Urothelium cell line (cell line): ENCODE data around the gene CTXN2.

Experiments used
- DNase-seq: peaks from one replicate; pipeline ENCODE4 v3.0.0; 2011; ENCODE audit warnings: low spot score, mixed read lengths
- FAIRE-seq: peaks from 2 replicates; lab custom pipeline; 2011; peaks lifted over from hg19 to GRCh38; lab: Jason Lieb, UNC

CTXN2 gene

DNA sequence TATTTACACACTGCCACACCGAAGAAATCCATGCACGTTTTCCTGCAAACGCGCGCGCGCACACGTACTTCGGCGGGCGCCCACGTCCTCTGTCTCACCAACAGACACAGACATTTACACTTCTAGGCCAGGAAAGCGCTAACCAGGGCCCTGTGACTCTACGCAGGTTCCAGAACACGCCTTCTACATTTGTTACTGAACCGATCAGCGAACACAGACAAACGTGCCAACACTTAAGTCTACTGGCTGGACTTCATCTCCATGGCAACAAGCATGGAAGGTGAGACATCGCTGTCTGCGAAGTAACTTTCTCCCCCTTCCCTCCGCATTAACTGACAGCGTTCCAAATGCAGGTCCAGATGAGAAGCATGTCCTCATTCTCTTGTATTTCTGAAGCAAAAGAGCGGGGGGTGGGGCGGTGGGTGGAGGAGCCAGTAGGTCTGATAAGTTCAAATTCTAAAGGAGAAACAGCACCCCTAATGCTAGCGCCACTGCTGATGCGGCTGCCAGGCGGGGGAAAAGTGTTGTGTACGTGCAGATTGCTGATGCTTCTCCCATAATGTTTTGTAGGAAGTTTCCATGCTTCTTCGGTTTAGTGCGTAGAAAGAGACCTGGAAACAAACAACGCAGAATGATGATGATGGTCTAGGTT is at the start of gene CTXN2:
TSS of gene CTXN2 (plus strand) at position 92 of the 652 bp plus-strand sequence. CDS start 9,636 bp downstream, outside the sequence.
- DNase-seq: no peak
- no peak for FAIRE-seq

DNA sequence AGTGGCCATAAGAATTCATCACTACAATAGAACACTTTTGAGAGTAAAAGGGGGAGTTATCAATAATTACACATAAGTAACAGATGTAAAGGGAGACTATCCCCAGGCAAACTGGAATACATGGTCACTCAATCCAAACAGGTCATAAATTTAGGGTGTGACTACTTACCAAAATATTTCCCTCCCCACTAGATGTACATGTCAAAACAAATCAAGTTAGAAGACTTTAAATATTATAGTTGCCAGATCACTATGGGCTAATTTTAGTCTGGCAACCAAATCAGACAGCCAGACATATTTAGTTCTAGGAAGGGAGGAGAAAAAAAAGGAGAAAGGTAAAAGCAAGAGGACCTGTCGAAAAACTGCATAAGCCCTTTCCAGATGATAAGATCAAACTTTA is 47.6 kb upstream of the CTXN2 start:
- no peak for FAIRE-seq
- DNase-seq: no peak

DNA sequence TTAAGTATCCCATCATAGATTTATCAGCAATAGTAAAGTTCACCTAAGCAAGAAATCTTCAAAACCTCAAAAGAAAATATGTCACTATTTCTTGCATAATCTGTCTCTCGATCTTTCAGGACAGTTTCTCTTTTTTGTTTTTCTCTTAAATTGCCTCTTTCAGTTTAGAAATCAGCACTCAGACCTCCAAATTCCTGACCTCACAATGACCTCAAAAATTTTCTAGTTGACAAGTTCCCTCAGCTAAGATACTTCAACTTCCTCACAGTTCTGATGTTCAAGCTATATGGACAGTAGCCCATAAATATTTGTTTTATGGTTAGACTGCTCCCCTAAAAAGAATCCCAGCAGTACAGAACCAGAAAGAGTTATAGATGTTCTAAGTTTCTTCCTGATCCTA is 46.6 kb upstream of the CTXN2 start:
- FAIRE-seq: no peak

DNA sequence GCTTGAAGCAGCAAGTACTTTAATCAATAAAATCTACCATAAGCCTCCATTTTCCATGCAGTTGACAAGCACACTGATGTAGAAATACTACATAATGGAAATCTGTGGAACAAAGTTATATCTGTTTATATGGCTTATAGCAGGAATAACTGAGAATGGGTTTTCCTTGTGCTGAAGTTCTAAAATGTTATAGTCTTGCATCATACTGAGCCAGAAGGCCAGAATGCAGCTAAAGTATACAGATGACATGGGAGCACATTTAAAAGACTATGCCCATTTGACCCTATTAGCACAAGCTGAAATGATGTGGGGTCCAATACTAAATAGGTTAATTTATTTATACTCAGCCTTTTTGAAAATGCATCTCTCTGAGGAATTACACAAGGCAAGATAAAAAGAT is 45.5 kb upstream of the CTXN2 start:
- DNase-seq: no peak
- no peak for FAIRE-seq

More for the DNA sequence above, 46.6 kb upstream of the CTXN2 start:
- no peak for DNase-seq

DNA sequence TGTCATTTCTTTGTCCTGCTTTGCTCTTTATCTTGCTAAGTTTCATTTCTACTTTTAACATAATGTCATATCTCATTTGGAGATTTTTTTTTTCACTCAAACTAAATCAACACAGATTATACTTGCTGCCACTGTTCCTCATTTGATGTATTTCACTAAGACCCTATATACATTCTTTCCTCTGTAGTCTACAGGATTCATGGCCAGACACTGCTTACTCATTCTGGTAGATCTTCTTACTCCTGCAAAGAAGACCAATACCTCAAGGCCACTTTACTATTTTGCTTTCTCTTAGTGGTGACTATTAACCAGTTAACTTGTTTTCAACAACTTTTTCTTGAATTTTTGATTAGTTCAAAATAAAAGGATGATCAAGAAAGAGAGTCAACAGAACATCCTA is 44.1 kb upstream of the CTXN2 start:
- no peak for DNase-seq
- no peak for FAIRE-seq

DNA sequence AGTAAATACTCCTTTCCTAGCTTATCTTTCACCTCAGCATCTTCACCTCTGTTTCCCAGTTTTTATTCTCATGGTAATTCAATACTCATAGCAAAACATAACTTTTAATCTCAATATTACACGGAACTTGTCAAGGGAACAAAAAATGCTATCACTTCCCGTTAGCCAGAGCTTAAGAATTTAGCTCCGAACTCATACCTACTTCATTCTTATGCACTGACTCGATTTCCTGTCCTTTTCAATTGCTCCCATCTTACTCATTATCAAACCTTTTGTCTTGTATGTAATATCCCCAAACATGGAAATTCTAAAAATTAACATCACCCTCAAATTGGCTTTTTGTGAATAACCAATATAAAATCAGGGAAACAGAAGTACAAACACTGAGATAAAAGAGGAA is 41.6 kb upstream of the CTXN2 start:
- no peak for FAIRE-seq
- peak; percentile 2 for DNase-seq

DNA sequence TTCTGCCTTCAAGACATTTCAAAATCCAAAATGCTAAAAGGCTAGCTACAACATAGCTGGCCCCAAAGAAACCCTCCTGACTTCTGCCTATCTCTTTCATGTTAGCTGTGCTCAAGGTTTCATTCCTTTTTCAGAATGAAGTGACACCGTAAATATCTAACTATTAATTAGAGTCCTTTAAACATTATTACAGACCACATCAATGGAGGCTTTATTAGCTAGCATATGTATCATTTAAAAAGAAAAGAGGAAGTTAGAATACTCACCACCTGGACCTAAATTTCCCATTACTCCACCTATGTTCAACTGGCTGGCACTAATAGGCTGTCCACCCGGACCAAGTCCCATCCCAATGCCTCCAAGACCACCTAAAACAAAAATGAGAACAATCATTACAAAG is 37.9 kb upstream of the CTXN2 start:
- no peak for FAIRE-seq

DNA sequence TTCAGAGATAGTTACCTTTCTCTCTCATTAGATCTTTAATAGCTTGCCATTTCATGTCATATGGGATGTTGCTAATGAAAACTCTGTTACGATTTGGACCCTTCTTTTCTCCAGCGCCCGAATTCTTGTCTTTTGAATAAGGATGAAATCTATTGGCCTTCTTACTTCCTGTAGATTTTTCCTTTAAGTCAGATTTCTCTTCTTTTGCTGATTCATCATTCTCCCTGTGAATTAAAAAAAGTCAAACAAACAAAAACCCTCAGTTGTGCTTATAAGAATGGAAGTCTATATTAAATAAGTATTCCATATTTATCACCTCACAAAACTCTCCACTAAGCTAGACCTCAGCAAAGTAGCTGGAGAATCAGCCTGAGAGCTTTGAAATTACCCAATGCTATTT is 22.8 kb upstream of the CTXN2 start:
- DNase-seq (no peak), FAIRE-seq (no peak)

More for the DNA sequence above, 37.9 kb upstream of the CTXN2 start:
- DNase-seq: no peak

DNA sequence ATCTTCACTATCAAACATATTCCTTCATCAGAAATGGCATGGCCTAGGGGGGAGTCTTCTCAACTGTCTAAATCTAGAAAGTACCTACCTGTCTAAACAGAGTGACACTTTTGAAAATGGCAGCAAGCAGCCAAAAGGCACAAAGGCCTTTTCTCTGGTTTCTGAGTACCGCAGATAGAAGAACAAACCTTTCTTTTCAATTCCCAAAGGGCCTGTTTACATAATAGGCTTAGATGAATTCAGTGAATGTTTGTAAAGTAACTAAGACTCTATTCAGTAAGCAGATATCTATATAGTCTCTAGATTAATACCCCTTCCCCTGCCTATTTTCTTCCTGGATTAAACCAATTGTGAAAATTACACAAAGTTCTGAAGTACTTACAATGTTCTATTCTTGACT is 20.5 kb upstream of the CTXN2 start:
- FAIRE-seq: no peak

DNA sequence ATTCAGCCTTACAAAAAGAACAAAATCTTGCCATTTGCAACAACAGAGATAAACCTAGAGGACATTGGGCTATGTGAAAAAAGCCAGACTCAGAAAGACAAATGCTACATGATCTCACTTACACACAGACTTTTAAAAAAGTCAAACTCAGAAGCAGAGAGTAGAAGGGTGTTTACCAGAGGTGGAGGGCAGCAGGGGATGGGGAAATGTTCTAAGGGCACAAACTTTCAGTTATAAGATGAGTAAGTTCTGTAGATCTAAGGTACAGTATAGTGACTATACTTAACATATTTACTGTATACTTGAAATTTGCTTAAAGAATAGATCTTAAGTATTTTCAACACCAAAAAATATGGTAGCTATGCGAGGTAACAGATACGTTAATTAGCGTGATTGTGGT is 16.3 kb upstream of the CTXN2 start:
- FAIRE-seq (no peak), DNase-seq (no peak)

More for the DNA sequence above, 20.5 kb upstream of the CTXN2 start:
- DNase-seq: no peak

DNA sequence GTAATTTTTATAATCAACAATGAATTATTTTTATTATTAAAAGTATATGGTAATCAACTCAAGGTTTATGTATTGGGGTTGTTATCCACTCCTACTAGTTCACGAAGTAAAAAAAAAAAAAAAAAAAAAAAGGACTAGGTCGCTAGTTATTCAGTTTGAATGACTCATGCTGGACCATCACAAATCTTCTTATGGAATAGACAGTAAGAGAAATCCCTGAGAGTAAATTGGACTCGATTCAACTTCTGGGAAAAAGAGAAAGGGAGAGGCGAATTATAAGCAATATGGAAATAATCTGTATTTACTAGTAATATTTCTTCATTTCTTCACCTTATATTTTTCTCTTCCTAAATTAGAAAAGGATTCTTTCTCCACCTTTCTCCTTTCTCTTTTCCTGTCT is 15.4 kb upstream of the CTXN2 start:
- DNase-seq (no peak), FAIRE-seq (no peak)

DNA sequence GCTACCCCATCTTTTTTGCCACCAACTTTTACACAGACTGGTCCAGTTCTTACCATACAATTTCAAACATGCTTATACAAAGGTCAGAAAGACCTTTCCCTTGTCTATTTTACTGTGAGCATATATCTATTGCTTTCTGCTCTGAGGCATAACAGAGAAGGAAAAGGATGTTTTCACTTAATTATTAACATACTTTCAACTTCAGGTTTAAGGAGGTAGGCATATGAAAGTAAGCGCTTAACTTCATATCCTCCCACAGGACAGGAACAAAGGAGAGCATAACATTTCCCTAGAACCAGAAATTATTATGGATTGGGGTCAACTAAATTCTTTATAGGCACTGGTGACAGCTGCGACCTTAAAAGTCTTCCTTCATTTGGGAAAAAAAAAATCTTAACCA is 14.5 kb upstream of the CTXN2 start:
- DNase-seq: no peak
- no peak for FAIRE-seq

DNA sequence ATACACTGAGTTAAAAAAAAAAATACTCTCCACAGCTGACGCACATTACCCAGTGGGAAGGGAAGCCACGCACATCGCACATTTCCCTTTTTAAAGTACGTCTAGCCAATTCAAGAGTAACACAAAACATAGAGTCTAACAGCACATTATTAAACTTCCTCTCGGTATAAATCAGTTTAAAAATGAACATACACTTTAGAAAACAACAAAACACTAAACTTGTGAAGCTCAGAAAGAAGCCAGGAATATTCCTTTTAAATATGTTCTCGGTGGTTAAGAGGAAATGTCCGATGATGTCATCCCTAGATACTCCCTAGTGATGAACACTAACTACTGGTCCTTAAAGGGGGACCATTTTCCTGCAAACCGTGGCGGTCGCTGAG is 14.1 kb upstream of the CTXN2 start:
- FAIRE-seq: no peak

DNA sequence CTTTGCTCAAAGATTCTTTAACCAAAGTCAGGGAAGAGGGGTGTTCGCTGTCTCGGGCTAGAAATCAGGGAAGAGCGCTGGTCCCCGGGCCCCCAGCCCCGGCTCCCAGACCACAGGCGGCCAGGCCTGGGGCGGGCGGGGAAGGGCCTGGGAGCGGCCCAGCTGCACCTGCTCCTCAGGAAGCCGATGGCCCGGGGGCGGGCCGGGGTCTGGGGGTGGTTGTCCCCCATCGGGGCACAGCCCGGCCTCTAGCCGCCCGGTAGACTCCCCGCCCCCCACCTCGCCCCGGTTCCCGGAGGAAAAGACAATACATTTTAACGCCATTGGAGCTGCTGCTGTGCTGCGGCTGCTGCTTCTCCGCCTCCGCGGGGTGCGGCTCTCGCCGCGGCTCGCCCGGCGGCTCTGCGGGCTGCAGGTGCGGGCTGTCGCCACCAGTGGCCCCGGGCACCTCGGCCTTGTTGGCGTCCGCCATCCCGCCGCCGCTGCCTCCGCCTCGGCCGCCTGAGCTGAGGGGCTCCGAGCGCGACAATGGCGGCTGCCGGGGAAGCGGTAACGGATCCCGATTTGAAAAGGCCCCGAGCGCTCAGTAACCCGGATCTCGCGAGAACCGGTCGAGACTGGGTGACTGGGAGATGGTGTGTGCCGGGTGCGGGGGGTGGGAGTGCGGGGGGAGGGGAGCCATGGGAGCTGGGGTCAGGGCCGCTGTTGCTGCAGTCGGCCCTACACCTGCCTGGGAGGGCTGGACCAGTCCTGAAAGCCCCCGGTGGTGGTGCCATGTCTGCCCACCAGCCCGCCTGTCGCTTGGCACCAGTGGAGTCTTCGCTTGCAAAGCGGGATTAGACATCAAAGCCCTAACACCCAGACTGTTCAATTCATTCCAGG is 13.5 kb upstream of the CTXN2 start, which contains the start of gene MYEF2:
TSS of gene MYEF2 (minus strand) at position 530 of the 882 bp plus-strand sequence. CDS start at position 472, 58 bp downstream.
- DNase-seq: peak; percentile 77
- FAIRE-seq: no peak

More for the DNA sequence above, 14.1 kb upstream of the CTXN2 start:
- no peak for DNase-seq

DNA sequence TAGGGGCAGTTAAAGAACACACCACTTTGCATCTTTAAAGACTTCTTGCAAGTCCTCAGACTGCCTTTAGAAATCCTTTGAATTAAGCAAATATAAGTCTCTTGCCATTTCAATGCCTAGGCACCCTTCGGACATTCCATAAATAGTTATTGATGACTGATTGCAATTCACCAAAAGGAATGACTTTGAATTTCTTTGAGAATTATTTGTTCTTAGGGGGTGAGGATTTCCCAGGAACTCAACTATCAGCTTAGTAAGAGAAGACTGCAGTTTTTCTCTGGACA is 12.9 kb upstream of the CTXN2 start:
- no peak for FAIRE-seq

DNA sequence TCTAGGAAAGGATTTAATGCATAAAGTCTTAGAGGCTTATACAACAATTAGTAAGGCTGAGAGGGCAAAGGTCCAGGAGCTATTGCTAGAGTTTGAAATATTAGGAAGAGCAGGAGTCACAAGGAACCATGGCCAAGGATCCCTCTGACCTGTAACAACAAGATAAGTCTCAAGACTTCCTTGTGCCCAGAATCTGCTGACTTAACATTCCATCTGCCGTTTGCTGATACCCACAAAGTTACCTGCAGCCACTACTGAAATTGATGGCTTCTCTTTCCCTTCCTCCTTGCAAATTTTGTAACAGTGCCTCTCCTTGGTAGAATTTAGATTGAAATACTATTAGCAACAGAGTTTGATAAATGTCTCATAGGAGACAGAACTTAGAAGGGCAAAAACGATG is 8.7 kb upstream of the CTXN2 start:
- FAIRE-seq (no peak), DNase-seq (no peak)

More for the DNA sequence above, 12.9 kb upstream of the CTXN2 start:
- no peak for DNase-seq

DNA sequence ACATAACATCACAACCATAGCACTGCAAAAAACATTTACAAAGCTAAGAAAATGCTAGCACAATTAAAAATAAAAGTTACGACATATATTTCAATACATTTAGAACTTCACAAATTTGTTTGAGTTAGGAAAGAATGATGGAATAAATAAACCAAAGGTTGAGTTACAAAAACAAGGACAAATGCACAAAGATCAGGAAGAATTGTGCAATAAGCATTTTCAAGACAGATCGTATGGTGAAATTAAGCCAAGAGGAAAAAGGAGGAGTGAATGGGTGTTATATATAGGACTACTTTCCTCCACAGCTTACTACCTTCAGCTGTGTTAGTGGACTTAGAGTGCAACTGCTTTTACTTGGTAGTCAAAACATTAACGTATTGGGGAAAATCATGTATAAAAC is 5.9 kb upstream of the CTXN2 start:
- FAIRE-seq (no peak), DNase-seq (no peak)

DNA sequence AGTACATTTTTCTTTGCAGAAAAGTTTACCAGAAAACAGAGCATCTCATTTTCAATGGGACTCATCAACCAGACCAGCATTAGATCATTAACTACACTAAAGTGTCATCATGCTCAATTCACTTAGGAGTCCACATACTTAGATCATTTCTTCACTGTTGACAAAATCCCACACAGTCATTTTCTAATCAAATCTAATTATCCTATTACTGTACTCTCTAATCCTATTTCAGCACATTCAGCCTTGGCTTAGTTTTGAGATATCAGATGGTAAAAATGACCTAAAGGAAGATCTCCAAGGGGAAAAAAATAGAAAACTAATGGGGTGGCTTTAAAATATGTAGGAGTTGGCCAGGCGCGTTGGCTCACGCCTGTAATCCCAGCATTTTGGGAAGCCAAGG is 5.2 kb upstream of the CTXN2 start:
- FAIRE-seq: no peak
- DNase-seq: no peak

DNA sequence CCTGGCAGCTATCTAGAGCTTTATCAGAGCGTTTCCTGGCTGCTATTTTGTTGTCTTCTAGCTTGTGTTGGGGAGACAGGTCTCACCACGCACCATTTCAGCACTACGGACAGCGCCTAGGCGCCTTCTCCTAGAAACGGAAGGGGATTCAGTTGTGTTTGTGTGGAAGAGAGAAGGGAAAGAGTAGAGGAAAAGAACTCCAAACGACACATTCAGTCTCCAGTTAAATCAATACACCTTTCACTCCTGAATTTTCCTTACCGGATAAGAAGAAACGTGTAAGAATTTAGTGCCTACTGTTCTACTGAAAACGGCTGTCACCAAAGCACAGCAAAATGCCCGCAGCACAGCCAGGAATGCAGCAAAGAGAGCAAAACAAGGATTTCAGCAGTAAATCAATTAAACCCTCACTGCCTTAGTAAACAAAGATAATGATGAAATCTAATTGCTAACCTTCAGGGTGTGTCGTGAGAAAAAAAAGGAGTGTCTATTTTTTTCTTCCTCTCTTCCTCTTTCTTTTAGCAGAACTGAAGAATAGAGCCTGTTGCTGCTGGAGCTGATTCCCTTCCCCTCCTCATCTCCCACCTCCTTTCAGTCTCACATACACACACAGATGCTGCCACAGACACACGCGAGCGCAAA is 412 bp upstream of the CTXN2 start:
- no peak for FAIRE-seq
- peak; percentile 53 for DNase-seq

DNA sequence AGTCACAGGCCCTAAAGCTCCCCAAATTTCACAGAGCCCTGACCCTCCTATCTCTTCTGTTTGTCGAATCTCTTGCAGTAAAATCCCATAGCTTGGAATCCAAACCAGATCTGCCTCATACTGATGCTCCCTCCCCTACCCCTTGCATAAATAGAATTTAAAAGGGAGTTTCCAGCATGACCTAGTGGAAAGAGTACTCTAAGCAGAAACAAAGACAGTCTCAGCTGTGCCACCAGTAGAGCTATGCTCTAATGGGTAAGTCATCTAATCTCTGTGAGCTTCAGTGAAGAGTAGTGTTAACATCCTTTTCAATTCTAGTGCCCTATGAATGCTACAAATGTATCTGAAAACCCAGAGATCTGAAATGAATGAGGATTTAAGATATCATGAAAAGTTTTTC is 10.6 kb downstream of the CTXN2 start:
- no peak for FAIRE-seq
- no peak for DNase-seq

DNA sequence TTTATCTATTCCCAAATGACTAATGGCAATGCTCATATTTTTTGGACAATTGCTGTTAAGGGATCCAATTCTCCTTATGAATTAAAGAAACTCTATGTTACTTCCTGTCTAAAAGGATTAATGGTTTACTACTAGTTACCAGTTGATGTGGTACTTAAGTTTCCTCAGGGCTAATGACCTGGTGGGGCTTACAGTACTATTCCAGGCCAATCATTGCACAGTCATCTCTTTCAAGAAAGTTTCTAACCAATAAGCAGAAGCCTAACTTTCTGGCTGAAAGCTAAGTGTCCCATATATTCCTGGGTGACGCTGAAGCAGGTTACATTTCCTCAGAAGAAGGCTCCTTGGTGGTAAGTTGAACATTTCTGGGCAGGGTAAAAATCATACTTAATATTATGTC is 14.5 kb downstream of the CTXN2 start, which contains the start of gene SLC12A1:
TSS of gene SLC12A1 (plus strand) at position 322 of the 400 bp plus-strand sequence. CDS start 1,418 bp downstream, outside the sequence.
- FAIRE-seq: no peak
- no peak for DNase-seq

DNA sequence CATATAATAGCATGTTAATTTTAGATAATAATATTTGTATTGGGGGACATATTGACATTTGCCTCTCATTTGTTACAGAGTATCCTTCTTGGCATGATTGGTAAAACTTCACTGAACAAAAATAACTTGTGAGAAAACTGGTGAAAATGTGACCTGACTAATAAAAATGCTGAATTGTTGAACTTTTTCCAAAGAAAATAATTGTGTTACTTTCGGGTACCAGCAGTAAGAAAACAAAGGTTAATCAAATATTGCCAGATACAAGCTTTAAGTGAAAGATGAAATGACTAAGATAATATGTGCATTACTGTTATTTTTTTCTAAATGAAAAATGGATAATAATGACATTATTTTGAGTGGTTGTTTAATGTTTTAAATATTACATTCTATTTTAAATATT is 29.8 kb downstream of the CTXN2 start:
- no peak for FAIRE-seq

More for the DNA sequence above, 29.8 kb downstream of the CTXN2 start:
- DNase-seq: no peak
